Mesothelial cell of epicardium (in vitro differentiated cells): ENCODE measurements around the gene PPP1R3C. TPM values are rescaled to one million over a fixed set of nuclear protein-coding genes. Genes with fewer than 3 reads are reported as not detected.

Experiments used
- DNase-seq, 2 experiments: peaks; one replicate each; pipeline ENCODE4 v3.0.0; 2021; ENCODE audit warnings: low spot score in 2 of 2; ENCODE audit not compliant: unreplicated experiment in 2 of 2
- H3K27ac Mint-ChIP-seq: 2 replicates; pipeline ENCODE4 v1.8.0; 2021; ENCODE audit warnings: mixed read lengths
- H3K27me3 Mint-ChIP-seq: 2 replicates; pipeline ENCODE4 v1.8.0; 2021; ENCODE audit warnings: low read depth, mixed read lengths
- H3K36me3 Mint-ChIP-seq: 2 replicates; pipeline ENCODE4 v1.8.0; 2021; ENCODE audit warnings: mixed read lengths
- H3K4me1 Mint-ChIP-seq: 2 replicates; pipeline ENCODE4 v1.8.0; 2021; ENCODE audit warnings: mixed read lengths
- H3K4me3 Mint-ChIP-seq: 2 replicates; pipeline ENCODE4 v1.8.0; 2021; ENCODE audit warnings: mild to moderate bottlenecking, moderate library complexity, mixed read lengths
- H3K9me3 Mint-ChIP-seq: 2 replicates; pipeline ENCODE4 v1.8.0; 2021; ENCODE audit warnings: mixed read lengths
- total RNA-seq: library from RNA; stranded (reverse); gene quantifications from 3 replicates; pipeline ENCODE4 v1.2.1, GENCODE V29; 2021
- TF ChIP-seq, protein P1 (sequence below): fragments of 200-600 bp; sonication (generic); IDR thresholded peaks from one replicate; pipeline ENCODE4 v1.5.0; 2021; ENCODE audit warnings: antibody characterized with exemption; ENCODE audit not compliant: unreplicated experiment

Gene PPP1R3C
- total RNA-seq, 1 donor from 2014 or later = 9.7 TPM

DNA sequence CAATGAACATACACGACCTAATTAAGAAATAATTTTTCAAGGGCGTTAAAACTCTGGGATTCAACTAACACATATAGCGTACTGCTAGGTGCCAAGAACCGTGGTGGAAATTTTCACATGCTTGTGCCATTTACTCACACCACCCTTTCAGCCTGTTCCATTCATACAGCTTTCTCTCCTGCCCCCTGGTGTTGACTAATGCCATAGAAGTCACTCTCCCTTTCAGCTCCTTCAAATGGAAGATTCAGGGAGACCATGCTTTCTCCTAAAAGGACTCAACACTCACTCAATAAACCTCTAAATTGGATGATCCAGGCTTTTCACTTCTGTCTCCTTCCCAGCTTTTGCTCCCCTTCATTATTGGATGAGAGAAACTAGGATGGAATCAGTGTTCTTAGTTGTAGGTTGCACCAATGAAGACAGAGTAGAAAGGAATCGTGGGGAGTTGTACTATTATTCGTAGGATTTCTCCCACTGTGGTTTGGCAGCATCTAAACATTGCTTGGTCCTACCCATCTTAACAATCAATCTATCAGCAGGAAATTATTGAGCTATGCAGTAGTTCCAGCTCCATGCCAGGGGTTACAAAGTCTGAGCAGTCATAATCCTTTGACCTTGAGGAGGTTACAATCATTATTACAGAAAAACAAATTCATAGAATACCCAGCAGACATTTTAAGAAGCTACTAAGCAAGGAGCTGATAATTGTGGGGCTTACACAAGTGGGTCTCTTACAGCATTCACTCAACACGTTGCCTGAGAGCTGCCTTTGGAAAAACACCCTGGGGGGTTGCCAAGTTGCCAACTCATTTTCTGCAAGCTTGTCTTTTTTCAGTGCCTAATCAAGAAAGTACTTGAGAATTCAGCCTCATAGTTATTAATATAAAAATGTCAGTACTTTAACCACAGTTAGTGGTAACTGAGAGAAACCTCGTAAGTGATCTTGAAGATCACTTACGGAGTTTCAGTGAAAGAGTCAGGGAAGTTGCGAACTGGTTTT, 2.8 kb upstream of the PPP1R3C start:
- peak; percentile 32 to 53 for DNase-seq
- Mint-ChIP-seq H3K4me3 (no peak overlapping the region), H3K36me3 (peaks cover 7% of the 10 kb centered on the region), H3K9me3 (peaks cover 7% of the 10 kb centered on the region), H3K27me3 (peaks cover 8% of the 10 kb centered on the region), H3K27ac (no peak overlapping the region), H3K4me1 (peaks cover 29% of the 10 kb centered on the region)
- TF ChIP-seq, protein P1, sequence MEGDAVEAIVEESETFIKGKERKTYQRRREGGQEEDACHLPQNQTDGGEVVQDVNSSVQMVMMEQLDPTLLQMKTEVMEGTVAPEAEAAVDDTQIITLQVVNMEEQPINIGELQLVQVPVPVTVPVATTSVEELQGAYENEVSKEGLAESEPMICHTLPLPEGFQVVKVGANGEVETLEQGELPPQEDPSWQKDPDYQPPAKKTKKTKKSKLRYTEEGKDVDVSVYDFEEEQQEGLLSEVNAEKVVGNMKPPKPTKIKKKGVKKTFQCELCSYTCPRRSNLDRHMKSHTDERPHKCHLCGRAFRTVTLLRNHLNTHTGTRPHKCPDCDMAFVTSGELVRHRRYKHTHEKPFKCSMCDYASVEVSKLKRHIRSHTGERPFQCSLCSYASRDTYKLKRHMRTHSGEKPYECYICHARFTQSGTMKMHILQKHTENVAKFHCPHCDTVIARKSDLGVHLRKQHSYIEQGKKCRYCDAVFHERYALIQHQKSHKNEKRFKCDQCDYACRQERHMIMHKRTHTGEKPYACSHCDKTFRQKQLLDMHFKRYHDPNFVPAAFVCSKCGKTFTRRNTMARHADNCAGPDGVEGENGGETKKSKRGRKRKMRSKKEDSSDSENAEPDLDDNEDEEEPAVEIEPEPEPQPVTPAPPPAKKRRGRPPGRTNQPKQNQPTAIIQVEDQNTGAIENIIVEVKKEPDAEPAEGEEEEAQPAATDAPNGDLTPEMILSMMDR = peak; percentile 65

DNA sequence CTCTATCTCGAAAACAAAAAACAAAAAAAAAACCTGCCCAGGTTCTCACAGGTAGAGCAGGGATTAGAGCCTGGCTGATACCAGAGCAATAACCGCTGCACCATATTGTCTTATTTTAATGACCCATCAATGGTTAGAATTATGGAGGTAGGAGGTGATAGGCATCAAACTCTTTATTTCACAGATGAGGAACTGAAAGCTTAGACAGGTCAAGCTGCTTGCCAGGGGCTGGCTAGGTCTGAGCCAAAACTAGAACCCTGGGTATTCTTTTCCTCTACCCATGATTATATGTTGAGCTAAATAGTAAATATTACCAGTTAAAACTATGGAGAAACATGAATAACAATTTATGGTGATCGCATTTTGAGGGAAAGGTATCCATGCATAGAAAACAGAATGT, 2.0 kb upstream of the PPP1R3C start:
- H3K4me3 Mint-ChIP-seq = no peak overlapping the region

DNA sequence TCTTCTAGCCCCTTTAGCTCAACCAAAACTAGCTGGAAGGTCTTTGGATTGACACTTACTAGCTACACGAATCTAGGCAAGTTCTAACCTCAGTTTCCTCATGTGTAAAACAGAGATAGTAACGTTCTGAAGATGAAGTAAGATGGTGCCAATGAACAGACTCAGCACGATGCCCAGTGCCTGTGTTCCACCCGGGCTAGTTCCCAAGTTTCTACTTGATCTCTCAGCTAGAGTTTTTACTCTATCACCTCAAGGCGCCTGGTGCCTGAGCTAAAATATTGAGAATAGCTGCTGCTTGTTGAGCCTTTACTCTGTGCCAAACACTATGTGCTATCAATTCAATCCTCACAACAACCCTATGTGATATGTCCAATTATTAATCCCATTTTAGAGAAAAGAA, 1.4 kb upstream of the PPP1R3C start:
- Mint-ChIP-seq H3K27ac (no peak overlapping the region), H3K9me3 (peaks cover 13% of the 10 kb centered on the region), H3K36me3 (peaks cover 21% of the 10 kb centered on the region), H3K4me3 (no peak overlapping the region), H3K4me1 (peaks cover 38% of the 10 kb centered on the region), H3K27me3 (peaks cover 8% of the 10 kb centered on the region)
- TF ChIP-seq, protein P1 = no peak
- DNase-seq = no peak

More for the DNA sequence above, 2.0 kb upstream of the PPP1R3C start:
- TF ChIP-seq, protein P1 = no peak
- H3K36me3 Mint-ChIP-seq = peaks cover 15% of the 10 kb centered on the region
- H3K27ac Mint-ChIP-seq = no peak overlapping the region
- no peak for DNase-seq
- peaks cover 8% of the 10 kb centered on the region for H3K27me3 Mint-ChIP-seq
- H3K4me1 Mint-ChIP-seq = peaks cover 35% of the 10 kb centered on the region
- H3K9me3 Mint-ChIP-seq = peaks cover 13% of the 10 kb centered on the region

DNA sequence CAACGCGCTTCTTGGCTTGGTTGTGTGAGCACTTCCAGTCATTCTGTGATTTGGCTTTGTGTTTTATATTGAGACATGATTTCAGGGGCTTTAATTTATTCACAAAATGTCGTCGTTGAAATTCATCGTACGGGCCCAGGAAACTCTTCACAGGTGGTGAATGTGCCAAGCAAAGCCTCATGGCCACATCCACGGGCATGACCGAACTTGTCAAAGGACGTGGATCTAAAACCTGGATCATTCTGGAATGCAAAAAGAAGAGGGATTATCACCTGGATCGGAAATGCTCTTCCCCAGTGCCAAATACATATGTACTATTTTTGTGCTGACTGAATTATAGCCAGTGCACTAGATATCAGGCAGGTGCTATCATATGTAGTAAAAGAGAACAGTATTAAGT, 2.2 kb downstream of the PPP1R3C start:
- no peak overlapping the region for H3K4me3 Mint-ChIP-seq
- peaks cover 13% of the 10 kb centered on the region for H3K9me3 Mint-ChIP-seq
- H3K27ac Mint-ChIP-seq = no peak overlapping the region
- peaks cover 54% of the 10 kb centered on the region for H3K4me1 Mint-ChIP-seq
- peaks cover 8% of the 10 kb centered on the region for H3K27me3 Mint-ChIP-seq
- TF ChIP-seq, protein P1 = no peak
- DNase-seq = no peak
- peaks cover 36% of the 10 kb centered on the region for H3K36me3 Mint-ChIP-seq

DNA sequence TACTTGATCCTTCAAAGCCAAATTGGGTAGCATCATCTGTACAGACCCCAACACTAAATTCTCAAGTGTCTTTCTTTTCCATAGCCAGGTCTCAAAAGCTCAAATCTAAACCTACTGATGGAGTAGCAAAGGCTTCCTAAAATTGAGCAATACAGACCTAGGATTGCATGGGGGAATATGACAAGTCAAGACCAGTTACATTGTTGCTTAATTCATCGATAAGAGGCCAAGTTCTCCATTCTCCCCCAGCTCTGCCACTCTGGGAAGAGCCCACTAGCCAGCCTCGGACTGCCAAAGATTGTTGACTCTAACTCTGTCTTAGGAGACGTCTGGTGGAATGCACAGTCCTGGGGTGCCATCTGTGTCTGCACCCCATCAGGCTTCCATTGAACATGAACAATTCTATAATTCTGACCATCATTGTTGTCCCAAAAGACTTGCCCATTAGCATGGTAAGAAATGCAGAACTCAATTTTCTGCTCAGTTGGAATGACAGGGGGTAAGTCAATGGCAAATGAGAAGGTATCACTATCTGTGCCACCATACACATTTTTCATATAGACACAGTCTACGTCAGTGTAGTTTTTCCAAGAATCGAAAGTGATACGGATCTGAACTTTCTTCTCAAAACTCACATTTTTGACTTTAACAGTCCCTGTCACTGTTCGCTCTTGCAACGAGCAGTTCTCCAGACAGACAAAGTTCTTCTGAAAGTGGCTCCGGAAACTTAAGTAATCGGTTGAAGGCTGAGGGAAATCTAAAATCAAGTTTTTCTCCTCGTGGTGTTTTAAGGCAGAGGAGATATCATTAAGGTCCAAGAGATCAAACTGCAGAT, 2.9 kb downstream of the PPP1R3C start:
- Mint-ChIP-seq H3K27ac (no peak overlapping the region), H3K4me3 (peak overlapping the region; percentile 20), H3K27me3 (peaks cover 6% of the 10 kb centered on the region), H3K4me1 (peaks cover 51% of the 10 kb centered on the region), H3K9me3 (peaks cover 17% of the 10 kb centered on the region), H3K36me3 (peaks cover 40% of the 10 kb centered on the region)
- no peak for DNase-seq
- TF ChIP-seq, protein P1 = no peak
